ENCODE measurements around the gene GNL2. TPM values are rescaled to one million over a fixed set of nuclear protein-coding genes. Genes with fewer than 3 reads are reported as not detected.

GNL2 gene
- polyA plus RNA-seq, 1 donor (not counting 4 experiments of a cell fraction or from before 2014, with no cell fraction given) = 81.0 TPM

- FAIRE-seq = no peak
- TF ChIP-seq, protein P1, sequence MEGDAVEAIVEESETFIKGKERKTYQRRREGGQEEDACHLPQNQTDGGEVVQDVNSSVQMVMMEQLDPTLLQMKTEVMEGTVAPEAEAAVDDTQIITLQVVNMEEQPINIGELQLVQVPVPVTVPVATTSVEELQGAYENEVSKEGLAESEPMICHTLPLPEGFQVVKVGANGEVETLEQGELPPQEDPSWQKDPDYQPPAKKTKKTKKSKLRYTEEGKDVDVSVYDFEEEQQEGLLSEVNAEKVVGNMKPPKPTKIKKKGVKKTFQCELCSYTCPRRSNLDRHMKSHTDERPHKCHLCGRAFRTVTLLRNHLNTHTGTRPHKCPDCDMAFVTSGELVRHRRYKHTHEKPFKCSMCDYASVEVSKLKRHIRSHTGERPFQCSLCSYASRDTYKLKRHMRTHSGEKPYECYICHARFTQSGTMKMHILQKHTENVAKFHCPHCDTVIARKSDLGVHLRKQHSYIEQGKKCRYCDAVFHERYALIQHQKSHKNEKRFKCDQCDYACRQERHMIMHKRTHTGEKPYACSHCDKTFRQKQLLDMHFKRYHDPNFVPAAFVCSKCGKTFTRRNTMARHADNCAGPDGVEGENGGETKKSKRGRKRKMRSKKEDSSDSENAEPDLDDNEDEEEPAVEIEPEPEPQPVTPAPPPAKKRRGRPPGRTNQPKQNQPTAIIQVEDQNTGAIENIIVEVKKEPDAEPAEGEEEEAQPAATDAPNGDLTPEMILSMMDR (optimal IDR thresholded peaks at IDR 0.05 in 1 of 3, IDR thresholded peaks at IDR 0.05 in 1 of 3, conservative IDR thresholded peaks at IDR 0.05 in 1 of 3; ENCODE audit: extremely low read depth in 1 of 3, insufficient read depth in 2 of 3, low read length in 3 of 3) = no peak
- no peak for TF ChIP-seq EZH2 (IDR thresholded peaks at IDR 0.05; ENCODE audit: low read length)
- Histone ChIP-seq H3K4me2 (ENCODE audit: control insufficient read depth, extremely low read depth, insufficient read depth, low read depth, low read length) (no peak overlapping the region), H3K36me3 (ENCODE audit: control insufficient read depth in 2 of 2, extremely low read depth in 1 of 2, insufficient read depth in 2 of 2, low read length in 2 of 2) (no peaks in the 10 kb centered on the region), H3K79me2 (ENCODE audit: control insufficient read depth, insufficient read depth, low read length) (no peaks in the 10 kb centered on the region), H4K20me1 (ENCODE audit: control insufficient read depth, extremely low read depth, insufficient read depth, low read length) (no peaks in the 10 kb centered on the region), H3K27ac (ENCODE audit: control insufficient read depth, insufficient read depth, low read length) (no peak overlapping the region), H3K27me3 (ENCODE audit: control insufficient read depth, extremely low read depth, insufficient read depth, low read length) (peaks cover 90% of the 10 kb centered on the region), H2AFZ (ENCODE audit: control insufficient read depth, low read length) (no peak overlapping the region), H3K9me1 (ENCODE audit: control insufficient read depth, extremely low read depth, insufficient read depth, low read length) (no peaks in the 10 kb centered on the region), H3K9me3 (ENCODE audit: control insufficient read depth, low read depth, low read length) (no peaks in the 10 kb centered on the region), H3K9ac (ENCODE audit: control insufficient read depth, extremely low read depth, insufficient read depth, low read length) (no peak overlapping the region), H3K4me3 (ENCODE audit: control insufficient read depth in 2 of 3, extremely low read depth in 1 of 3, insufficient read depth in 2 of 3, low read depth in 1 of 3, low read length in 3 of 3) (no peak overlapping the region), H3K4me1 (ENCODE audit: control insufficient read depth, extremely low read depth, insufficient read depth, low read length) (no peaks in the 10 kb centered on the region)
- dilution Hi-C loops (cut with MboI; ENCODE audit: extremely low pct_ligation_motif_present, low sequenced_read_pairs) = no loop called here
- DNase-seq (ENCODE audit: low read depth, low spot score) = no peak
Observed at GRCh38 chr1:37630426-37631028, 34.8 kb upstream of the GNL2 start.

- Histone ChIP-seq H3K27ac (ENCODE audit: control insufficient read depth, insufficient read depth, low read length) (no peak overlapping the region), H3K4me1 (ENCODE audit: control insufficient read depth, extremely low read depth, insufficient read depth, low read length) (no peaks in the 10 kb centered on the region), H4K20me1 (ENCODE audit: control insufficient read depth, extremely low read depth, insufficient read depth, low read length) (no peaks in the 10 kb centered on the region), H3K9ac (ENCODE audit: control insufficient read depth, extremely low read depth, insufficient read depth, low read length) (no peak overlapping the region), H3K4me2 (ENCODE audit: control insufficient read depth, extremely low read depth, insufficient read depth, low read depth, low read length) (no peak overlapping the region), H3K4me3 (ENCODE audit: control insufficient read depth in 2 of 3, extremely low read depth in 1 of 3, insufficient read depth in 2 of 3, low read depth in 1 of 3, low read length in 3 of 3) (no peak overlapping the region), H3K9me3 (ENCODE audit: control insufficient read depth, low read depth, low read length) (no peaks in the 10 kb centered on the region), H2AFZ (ENCODE audit: control insufficient read depth, low read length) (no peak overlapping the region), H3K36me3 (ENCODE audit: control insufficient read depth in 2 of 2, extremely low read depth in 1 of 2, insufficient read depth in 2 of 2, low read length in 2 of 2) (no peaks in the 10 kb centered on the region), H3K27me3 (ENCODE audit: control insufficient read depth, extremely low read depth, insufficient read depth, low read length) (peaks cover 84% of the 10 kb centered on the region), H3K9me1 (ENCODE audit: control insufficient read depth, extremely low read depth, insufficient read depth, low read length) (no peaks in the 10 kb centered on the region), H3K79me2 (ENCODE audit: control insufficient read depth, insufficient read depth, low read length) (no peaks in the 10 kb centered on the region)
- no peak for TF ChIP-seq EZH2 (IDR thresholded peaks at IDR 0.05; ENCODE audit: low read length)
- TF ChIP-seq, protein P1 (optimal IDR thresholded peaks at IDR 0.05 in 1 of 3, IDR thresholded peaks at IDR 0.05 in 1 of 3, conservative IDR thresholded peaks at IDR 0.05 in 1 of 3; ENCODE audit: extremely low read depth in 1 of 3, insufficient read depth in 2 of 3, low read length in 3 of 3) = no peak
- FAIRE-seq (no peak), DNase-seq (ENCODE audit: low read depth, low spot score) (no peak)
- dilution Hi-C loops (cut with MboI; ENCODE audit: extremely low pct_ligation_motif_present, low sequenced_read_pairs) = no loop called here
Observed at GRCh38 chr1:37629726-37630425, 34.1 kb upstream of the GNL2 start.
